A549 (cell line): ENCODE data around the gene OR56A5. TPM values are rescaled to one million over a fixed set of nuclear protein-coding genes. Genes with fewer than 3 reads are reported as not detected.

Source experiments
- ATAC-seq, 2 experiments: fragments of 200-7000 bp in 1 of 2; fragments of >200 bp in 1 of 2; cut with Nextera tagmentation in 1 of 2; cut with Tn5 transposase in 1 of 2; 3 replicates each; pipeline versions ENCODE4 v1.8.0 to v1.9.1; 2018 to 2020; ENCODE audit warnings: mild to moderate bottlenecking in 1 of 2, moderate library complexity in 1 of 2
- CTCF ChIA-PET: fragments of 300-600 bp; sonication (Branson Sonifier 250); formaldehyde crosslinking; extraction: SDS; loops from one replicate; lab custom pipeline; 2021; ENCODE audit warnings: antibody characterized with exemption, inconsistent platforms; lab: Yijun Ruan, JAX
- POLR2A ChIA-PET: fragments of 350-600 bp; formaldehyde crosslinking; extraction: SDS; loops from one replicate; lab custom pipeline; 2021; ENCODE audit warnings: antibody characterized with exemption, inconsistent platforms; lab: Yijun Ruan, JAX
- DNase-seq, 2 experiments: peaks; one replicate each; pipeline versions ENCODE4 v3.0.0 to v3.0.0-alpha.2; 2011 to 2016; ENCODE audit warnings: low read depth in 1 of 2, low spot score in 1 of 2
- FAIRE-seq: peaks from 2 replicates; lab custom pipeline; 2011; peaks lifted over from hg19 to GRCh38; lab: Jason Lieb, UNC
- H3K27ac ChIP-seq, 2 experiments: fragments of >200 bp; sonication (Bioruptor Twin); formaldehyde crosslinking; 3 replicates each; pipeline ENCODE4 v1.5.1; 2016 to 2017
- H3K4me1 ChIP-seq: fragments of >200 bp; sonication (Bioruptor Twin); formaldehyde crosslinking; 3 replicates; pipeline ENCODE4 v1.6.1; 2016
- H3K4me2 ChIP-seq: fragments of >200 bp; sonication (Bioruptor Twin); formaldehyde crosslinking; 3 replicates; pipeline ENCODE4 v1.6.1; 2016
- H3K4me3 ChIP-seq: fragments of >200 bp; sonication (Bioruptor Twin); formaldehyde crosslinking; 3 replicates; pipeline ENCODE4 v1.5.1; 2016
- H3K9me3 ChIP-seq: fragments of >200 bp; sonication (Bioruptor Twin); formaldehyde crosslinking; 3 replicates; pipeline ENCODE4 v1.6.1; 2016
- BHLHE40 ChIP-seq: IDR thresholded peaks from 2 replicates; pipeline ENCODE4 v1.6.1; 2012; ENCODE audit warnings: low read depth, low read length, inconsistent platforms
- CEBPB ChIP-seq, 2 experiments: fragments of >200 bp in 1 of 2; sonication (Bioruptor Twin) in 1 of 2; formaldehyde crosslinking in 1 of 2; IDR thresholded peaks; 2 replicates each; pipeline ENCODE4 v1.6.1; 2012 to 2016
- ELK1 ChIP-seq: fragments of 150-350 bp; IDR thresholded peaks from 2 replicates; pipeline ENCODE4 v1.6.1; 2014; ENCODE audit warnings: low read depth, mild to moderate bottlenecking, low read length
- EP300 ChIP-seq, 2 experiments: fragments of >200 bp; sonication (Bioruptor Twin); formaldehyde crosslinking; IDR thresholded peaks; 2 replicates in 1 of 2; 3 replicates in 1 of 2; pipeline ENCODE4 v1.6.1; 2016 to 2017
- ESRRA ChIP-seq: fragments of 150-350 bp; IDR thresholded peaks from 2 replicates; pipeline ENCODE4 v1.6.1; 2014; ENCODE audit warnings: mild to moderate bottlenecking, low read length, borderline replicate concordance
- HDAC2 ChIP-seq: fragments of 200-600 bp; sonication (generic); IDR thresholded peaks from 2 replicates; pipeline ENCODE4 v1.6.1; 2016
- HEYL ChIP-seq: fragments of 250-450 bp; sonication (Bioruptor Pico); IDR thresholded peaks from 2 replicates; pipeline ENCODE4 v1.8.0; 2021; ENCODE audit warnings: mild to moderate bottlenecking, moderate library complexity
- KDM1A ChIP-seq: fragments of 200-600 bp; sonication (generic); IDR thresholded peaks from 2 replicates; pipeline ENCODE4 v1.6.1; 2016; ENCODE audit warnings: low read depth, mild to moderate bottlenecking
- MAZ ChIP-seq: fragments of 150-350 bp; IDR thresholded peaks from 2 replicates; pipeline ENCODE4 v1.6.1; 2014; ENCODE audit warnings: antibody characterized with exemption, low read depth, low read length, borderline replicate concordance
- NR3C1 ChIP-seq: fragments of >200 bp; sonication (Bioruptor Twin); formaldehyde crosslinking; IDR thresholded peaks from 3 replicates; pipeline ENCODE4 v1.6.1; 2017
- PHF8 ChIP-seq: fragments of 200-600 bp; sonication (generic); IDR thresholded peaks from 2 replicates; pipeline ENCODE4 v1.6.1; 2016; ENCODE audit warnings: low read depth, mild to moderate bottlenecking, antibody characterized with exemption, moderate library complexity, borderline replicate concordance
- POLR2A ChIP-seq: IDR thresholded peaks from 2 replicates; pipeline ENCODE4 v1.6.1; 2012; ENCODE audit warnings: mild to moderate bottlenecking, low read length
- POLR2AphosphoS2 ChIP-seq: conservative IDR thresholded peaks from 2 replicates; pipeline ENCODE4 v1.6.1; 2012; ENCODE audit warnings: low read length, improper control_type of control experiment, inconsistent platforms
- RFX5 ChIP-seq: fragments of 450-650 bp; IDR thresholded peaks from 2 replicates; pipeline ENCODE4 v1.7.1; 2014; ENCODE audit warnings: antibody characterized with exemption, mild to moderate bottlenecking, moderate library complexity
- RNF2 ChIP-seq: fragments of 200-600 bp; sonication (generic); IDR thresholded peaks from 2 replicates; pipeline ENCODE4 v1.6.1; 2016; ENCODE audit warnings: low read depth, mild to moderate bottlenecking, antibody characterized with exemption, moderate library complexity, borderline replicate concordance
- SMC3 ChIP-seq: fragments of >200 bp; sonication (Bioruptor Twin); formaldehyde crosslinking; IDR thresholded peaks from 3 replicates; pipeline ENCODE4 v1.6.1; 2018; ENCODE audit warnings: inconsistent platforms
- SREBF2 ChIP-seq: fragments of 450-650 bp; IDR thresholded peaks from 2 replicates; pipeline ENCODE4 v1.6.1; 2014; ENCODE audit warnings: mild to moderate bottlenecking, moderate library complexity
- TFCP2L1 ChIP-seq: fragments of 250-450 bp; sonication (Bioruptor Pico); IDR thresholded peaks from 2 replicates; pipeline ENCODE4 v1.5.0; 2021; ENCODE audit warnings: mild to moderate bottlenecking
- TP53 ChIP-seq: fragments of 250-450 bp; sonication (Bioruptor Pico); IDR thresholded peaks from 2 replicates; pipeline ENCODE4 v1.5.0; 2021; ENCODE audit warnings: mild to moderate bottlenecking, moderate library complexity
- USF2 ChIP-seq: fragments of 450-650 bp; IDR thresholded peaks from 2 replicates; pipeline ENCODE4 v1.6.1; 2014; ENCODE audit warnings: antibody characterized with exemption
- WGBS: methylation state at CpG from one replicate; pipeline ENCODE4 v1.1.6; 2017; ENCODE audit errors: missing lambda C conversion rate; 5-methylcytosine and 5-hydroxymethylcytosine counted together
- polyA plus RNA-seq, 4 experiments: library from polyadenylated mRNA; depleted of rRNA in 3 of 4; stranded (reverse); fragments of >200 nt; fragmentation: RNase III in 1 of 4; extraction: RNeasy Plus Mini Kit Qiagen cat#74134 plus additional on column Dnase treatment in 1 of 4; gene quantifications; 2 replicates in 3 of 4; 3 replicates in 1 of 4; pipeline ENCODE4 v1.2.3, GENCODE V29; 2011 to 2017

Gene OR56A5
- polyA plus RNA-seq, 2 of the 4 experiments (the other 2 are of a cell fraction): not detected

DNA sequence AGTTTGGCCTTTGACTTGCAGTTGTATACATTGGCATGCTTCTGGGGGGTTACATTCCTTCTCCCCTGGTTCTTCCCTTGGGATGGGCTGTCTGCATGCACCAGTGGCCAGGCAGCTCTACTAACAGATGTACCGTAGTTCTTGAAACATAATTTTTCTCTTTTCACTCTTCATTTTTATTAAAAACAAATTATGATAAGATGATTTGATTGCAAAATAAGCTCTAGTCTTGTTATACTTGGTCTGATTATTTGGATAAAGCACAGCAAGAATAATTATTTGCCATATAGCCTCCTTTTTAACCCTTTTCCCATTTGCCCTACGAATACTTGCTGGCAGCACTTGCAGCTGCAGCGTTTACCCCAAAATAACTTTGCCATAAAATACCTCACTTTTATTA lies 12.7 kb downstream of the OR56A5 start:
- FAIRE-seq: no peak
- DNase-seq: no peak
- 41% methylated on average over 3 of the region's 3 CpGs for WGBS
- H3K4me3 ChIP-seq: no peak overlapping the region
- no peak overlapping the region for H3K4me2 ChIP-seq
- CTCF ChIA-PET: interaction anchor here (1.7 kb wide), 1 partner anchor 37 kb away, joined by 5 read pairs; no protein-coding TSS in a partner anchor
- H3K9me3 ChIP-seq: no peaks in the 10 kb centered on the region
- TF ChIP-seq CEBPB (IDR thresholded peaks at IDR 0.05): no peak
- no peak for TF ChIP-seq MAZ
- TF ChIP-seq NR3C1: no peak
- TF ChIP-seq HEYL (CRISPR knock-in tag): no peak
- no peak for TF ChIP-seq SMC3
- no peak for TF ChIP-seq PHF8
- no peak for TF ChIP-seq RNF2
- TF ChIP-seq TP53 (CRISPR knock-in tag): no peak
- no peak for TF ChIP-seq USF2
- no peak for TF ChIP-seq BHLHE40
- TF ChIP-seq ESRRA: no peak
- no peak for TF ChIP-seq POLR2AphosphoS2
- no peak for TF ChIP-seq SREBF2
- no peak for TF ChIP-seq TFCP2L1 (CRISPR knock-in tag)
- no peak overlapping the region for H3K27ac ChIP-seq
- POLR2A ChIA-PET: no interaction called here
- ATAC-seq: no peak
- no peaks in the 10 kb centered on the region for H3K4me1 ChIP-seq

DNA sequence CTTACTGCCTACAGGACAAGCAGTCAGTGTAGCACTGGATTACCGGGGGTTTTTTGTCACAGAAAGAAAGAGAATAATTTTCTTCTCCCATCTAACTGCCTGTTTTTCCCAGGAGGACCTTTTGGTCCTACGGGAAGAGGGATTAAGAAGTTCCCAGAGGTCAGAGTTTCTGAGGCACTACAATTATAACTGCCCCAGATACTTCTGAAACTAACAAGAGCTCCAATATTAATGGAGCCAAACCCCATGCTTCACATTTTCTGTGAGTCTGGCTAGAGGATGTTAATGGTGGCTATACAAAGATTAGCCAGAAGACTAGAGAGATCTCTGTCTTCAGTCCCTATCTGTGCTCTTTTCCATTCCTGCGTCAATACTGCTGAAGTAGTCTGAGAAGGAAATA lies 26.3 kb downstream of the OR56A5 start, which contains the start of gene OR56A3:
Gene OR56A3, plus strand, starts transcription at position 301 of the 400 bp plus-strand sequence. CDS start 5,096 bp downstream, outside the sequence.
- FAIRE-seq (no peak), ATAC-seq (no peak)
- CTCF ChIA-PET: interaction anchor here (1.5 kb wide), 1 partner anchor 12 kb away, joined by 3 read pairs; no protein-coding TSS in a partner anchor

GRCh38 chr11:5940748-5941147 lies 27.5 kb downstream of the OR56A5 start:
- TF ChIP-seq EP300 (IDR thresholded peaks at IDR 0.05): no peak
- TF ChIP-seq, all 56 proteins: peak for 0
- DNase-seq: no peak

More for the DNA sequence above, 26.3 kb downstream of the OR56A5 start, which contains the start of gene OR56A3:
- TF ChIP-seq HDAC2 (no peak), ELK1 (no peak)
- no peak within 1 kb of the TSS for H3K4me2 ChIP-seq
- no peak within 1 kb of the TSS for H3K27ac ChIP-seq
- 21% methylated on average over 3 of the region's 3 CpGs for WGBS
- no peak for DNase-seq
- H3K4me1 ChIP-seq: no peaks in the 10 kb centered on the region
- H3K4me3 ChIP-seq: no peak within 1 kb of the TSS
- H3K9me3 ChIP-seq: no peaks in the 10 kb centered on the region; the same call in 2 of the 3 replicates
- POLR2A ChIA-PET: no interaction called here

DNA sequence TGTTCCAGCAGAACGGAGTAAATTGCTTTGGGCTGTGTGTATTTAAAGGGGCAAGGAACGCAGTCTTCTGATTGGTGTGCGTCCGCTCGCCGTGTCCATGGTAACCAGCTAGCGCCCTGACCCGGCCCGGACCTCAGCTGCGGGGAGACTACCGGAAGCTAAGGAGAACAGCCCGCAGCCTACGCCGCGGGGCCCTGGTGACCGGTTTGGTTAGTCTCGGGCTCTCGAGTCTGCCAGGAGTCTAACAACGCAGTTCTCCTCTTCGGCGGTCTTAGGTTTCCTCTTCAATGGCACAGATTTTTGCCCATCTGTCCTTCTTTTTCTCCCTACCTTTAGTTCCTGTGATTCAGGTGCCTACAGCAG lies 29.7 kb downstream of the OR56A5 start:
- ATAC-seq (no peak), DNase-seq (no peak), FAIRE-seq (no peak)
- WGBS: 83% methylated on average over 20 of the region's 21 CpGs
- Histone ChIP-seq H3K4me2 (no peak overlapping the region), H3K4me1 (no peaks in the 10 kb centered on the region), H3K4me3 (no peak overlapping the region), H3K27ac (no peak overlapping the region), H3K9me3 (no peaks in the 10 kb centered on the region; the same call in 2 of the 3 replicates)
- ChIA-PET POLR2A (no interaction called here), CTCF (no interaction called here)
- TF ChIP-seq PHF8: no peak
- TF ChIP-seq POLR2A: no peak
- TF ChIP-seq RFX5: no peak
- TF ChIP-seq KDM1A: no peak

More at GRCh38 chr11:5940748-5941147, 27.5 kb downstream of the OR56A5 start:
- H3K4me2 ChIP-seq: no peak overlapping the region
- FAIRE-seq (no peak), ATAC-seq (no peak)
- H3K4me1 ChIP-seq: no peaks in the 10 kb centered on the region
- H3K9me3 ChIP-seq: no peaks in the 10 kb centered on the region; the same call in 2 of the 3 replicates
- ChIA-PET CTCF (interaction anchor here (1.1 kb wide), 1 partner anchor 423 kb away, joined by 3 read pairs; no protein-coding TSS in a partner anchor), POLR2A (no interaction called here)
- WGBS: 88% methylated on average over 2 of the region's 2 CpGs
- no peak overlapping the region for H3K4me3 ChIP-seq
- no peak overlapping the region for H3K27ac ChIP-seq
